Karpas-422 (cell line): ENCODE measurements around the gene GLRA1. TPM values are rescaled to one million over a fixed set of nuclear protein-coding genes. Genes with fewer than 3 reads are reported as not detected.

Source experiments
- DNase-seq: peaks from one replicate; pipeline ENCODE4 v3.0.0-alpha.2; 2015
- H2AFZ ChIP-seq: fragments of 200-600 bp; sonication (generic); 2 replicates; pipeline ENCODE4 v1.6.1; 2014; ENCODE audit warnings: antibody characterized with exemption, low read length, mixed read lengths
- H3K27ac ChIP-seq: fragments of 200-600 bp; sonication (generic); 2 replicates; pipeline ENCODE4 v1.5.1; 2014; ENCODE audit warnings: mild to moderate bottlenecking, low read length, moderate library complexity
- H3K27me3 ChIP-seq: fragments of 200-600 bp; sonication (generic); 2 replicates; pipeline ENCODE4 v1.6.1; 2014; ENCODE audit warnings: low read length, mixed read lengths
- H3K36me3 ChIP-seq: fragments of 200-600 bp; sonication (generic); 2 replicates; pipeline ENCODE4 v1.6.1; 2014; ENCODE audit warnings: low read length, mixed read lengths; ENCODE audit not compliant: insufficient read depth
- H3K4me1 ChIP-seq: fragments of 200-600 bp; sonication (generic); 2 replicates; pipeline ENCODE4 v1.6.1; 2014; ENCODE audit warnings: mild to moderate bottlenecking, low read length, mixed read lengths
- H3K4me2 ChIP-seq: fragments of 200-600 bp; sonication (generic); 2 replicates; pipeline ENCODE4 v1.6.1; 2014; ENCODE audit warnings: low read length, low read depth, mild to moderate bottlenecking; ENCODE audit not compliant: poor library complexity, severe bottlenecking
- H3K4me3 ChIP-seq: fragments of 200-600 bp; sonication (generic); 2 replicates; pipeline ENCODE4 v1.5.1; 2014; ENCODE audit warnings: mild to moderate bottlenecking, antibody characterized with exemption, low read length, mixed read lengths
- H3K79me2 ChIP-seq: fragments of 200-600 bp; sonication (generic); 2 replicates; pipeline ENCODE4 v1.6.1; 2014; ENCODE audit warnings: mild to moderate bottlenecking, low read length, mixed read lengths
- H3K9ac ChIP-seq: fragments of 200-600 bp; sonication (generic); 2 replicates; pipeline ENCODE4 v1.6.0; 2014; ENCODE audit warnings: low read length
- H3K9me2 ChIP-seq: fragments of 200-600 bp; sonication (generic), shearing (Covaris generic); replicated peaks from 2 replicates; pipeline ENCODE4 v1.6.0; 2014; ENCODE audit warnings: mild to moderate bottlenecking, low read length, moderate library complexity; ENCODE audit not compliant: insufficient read depth
- H3K9me3 ChIP-seq: fragments of 300-700, 200-600 bp; sonication (generic); 2 replicates; pipeline ENCODE4 v1.6.1; 2014; ENCODE audit warnings: low read length, mixed read lengths
- H4K20me1 ChIP-seq: fragments of 200-600 bp; sonication (generic); 2 replicates; pipeline ENCODE4 v1.6.1; 2014; ENCODE audit warnings: mild to moderate bottlenecking, antibody characterized with exemption, low read length, low read depth; ENCODE audit not compliant: insufficient read depth
- total RNA-seq: library from RNA; depleted of rRNA; stranded (reverse); fragments of >200 nt; shearing (Covaris generic); gene quantifications from 2 replicates; pipeline ENCODE4 v1.2.3, GENCODE V29; 2014; ENCODE audit warnings: low replicate concordance

GLRA1 gene
- total RNA-seq, 1 experiment from 2014 or later = not detected

DNA sequence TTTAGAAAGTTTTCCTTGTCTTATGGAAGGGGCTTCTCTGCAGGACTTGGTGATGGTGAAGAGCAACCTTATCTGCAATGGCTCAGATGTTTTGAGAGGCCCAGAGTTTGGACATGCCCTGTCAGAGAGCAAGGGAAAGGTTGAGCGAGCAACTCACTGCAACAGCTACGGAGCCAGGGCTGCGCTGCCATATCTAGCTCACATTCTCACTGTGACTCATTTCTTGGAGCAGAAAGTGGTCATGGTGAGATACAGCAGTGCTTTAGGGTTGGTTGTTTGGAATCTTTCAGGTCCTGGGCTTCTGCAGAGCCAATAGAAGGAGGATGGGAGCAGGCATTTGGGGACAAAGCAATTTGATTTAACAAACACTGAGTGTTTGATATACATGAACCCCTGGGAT lies 12.3 kb downstream of the GLRA1 start:
- H3K9me3 ChIP-seq = no peaks in the 10 kb centered on the region
- no peaks in the 10 kb centered on the region for H3K79me2 ChIP-seq
- H3K27ac ChIP-seq = no peak overlapping the region
- no peak overlapping the region for H3K4me3 ChIP-seq
- no peaks in the 10 kb centered on the region for H3K9me2 ChIP-seq
- no peak overlapping the region for H2AFZ ChIP-seq
- no peaks in the 10 kb centered on the region for H4K20me1 ChIP-seq
- H3K4me2 ChIP-seq = no peak overlapping the region
- DNase-seq = no peak
- H3K4me1 ChIP-seq = no peaks in the 10 kb centered on the region
- no peaks in the 10 kb centered on the region for H3K36me3 ChIP-seq
- no peaks in the 10 kb centered on the region for H3K27me3 ChIP-seq
- no peak overlapping the region for H3K9ac ChIP-seq

- DNase-seq = no peak
These were observed 13.6 kb downstream of the GLRA1 start for GRCh38 chr5:151911011-151911410.

DNA sequence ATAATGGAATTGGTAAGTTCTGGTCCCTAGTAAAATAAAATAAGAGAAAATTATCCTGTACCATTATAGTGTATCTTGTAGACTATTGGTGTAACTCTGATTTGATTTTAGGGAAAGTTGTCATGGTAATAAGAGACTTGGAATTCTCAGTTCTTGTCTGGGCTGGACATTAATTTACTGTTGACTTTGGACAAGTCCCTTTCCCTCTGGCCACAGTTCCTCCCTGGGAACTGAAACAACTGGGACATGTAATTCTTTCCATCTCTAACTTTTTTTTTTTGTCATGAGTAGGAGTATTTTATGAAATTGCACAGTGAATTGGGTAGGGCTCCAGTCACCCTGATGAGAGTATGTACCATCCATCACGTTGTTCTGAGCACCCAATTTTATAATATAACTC lies 15.0 kb downstream of the GLRA1 start:
- no peaks in the 10 kb centered on the region for H4K20me1 ChIP-seq
- no peaks in the 10 kb centered on the region for H3K9me2 ChIP-seq
- no peak overlapping the region for H3K4me2 ChIP-seq
- no peak for DNase-seq
- no peak overlapping the region for H3K9ac ChIP-seq
- no peak overlapping the region for H3K4me3 ChIP-seq
- H3K36me3 ChIP-seq = no peaks in the 10 kb centered on the region
- H2AFZ ChIP-seq = no peak overlapping the region
- no peaks in the 10 kb centered on the region for H3K27me3 ChIP-seq
- no peaks in the 10 kb centered on the region for H3K9me3 ChIP-seq
- H3K4me1 ChIP-seq = no peaks in the 10 kb centered on the region
- H3K79me2 ChIP-seq = no peaks in the 10 kb centered on the region
- no peak overlapping the region for H3K27ac ChIP-seq

More at GRCh38 chr5:151911011-151911410, 13.6 kb downstream of the GLRA1 start:
- Histone ChIP-seq H3K9me3 (no peaks in the 10 kb centered on the region), H3K27ac (no peak overlapping the region), H2AFZ (no peak overlapping the region), H3K4me3 (no peak overlapping the region), H3K9me2 (no peaks in the 10 kb centered on the region), H3K4me2 (no peak overlapping the region), H3K36me3 (no peaks in the 10 kb centered on the region), H3K27me3 (no peaks in the 10 kb centered on the region), H4K20me1 (no peaks in the 10 kb centered on the region), H3K4me1 (no peaks in the 10 kb centered on the region), H3K9ac (no peak overlapping the region), H3K79me2 (no peaks in the 10 kb centered on the region)

GRCh38 chr5:151906246-151906645 lies 18.4 kb downstream of the GLRA1 start:
- DNase-seq = no peak
- Histone ChIP-seq H3K4me1 (no peaks in the 10 kb centered on the region), H3K9me2 (no peaks in the 10 kb centered on the region), H3K9me3 (no peaks in the 10 kb centered on the region), H3K9ac (no peak overlapping the region), H3K27me3 (no peaks in the 10 kb centered on the region), H4K20me1 (no peaks in the 10 kb centered on the region), H3K36me3 (no peaks in the 10 kb centered on the region), H3K27ac (no peak overlapping the region), H3K4me2 (no peak overlapping the region), H2AFZ (no peak overlapping the region), H3K79me2 (no peaks in the 10 kb centered on the region), H3K4me3 (no peak overlapping the region)

GRCh38 chr5:151905557-151905961 lies 19.1 kb downstream of the GLRA1 start:
- Histone ChIP-seq H3K9me3 (no peaks in the 10 kb centered on the region), H3K27ac (no peak overlapping the region), H3K36me3 (no peaks in the 10 kb centered on the region), H3K4me3 (no peak overlapping the region), H3K9ac (no peak overlapping the region), H4K20me1 (no peaks in the 10 kb centered on the region), H3K4me1 (no peaks in the 10 kb centered on the region), H2AFZ (no peak overlapping the region), H3K4me2 (no peak overlapping the region), H3K79me2 (no peaks in the 10 kb centered on the region), H3K27me3 (no peaks in the 10 kb centered on the region), H3K9me2 (no peaks in the 10 kb centered on the region)
- DNase-seq = no peak

GRCh38 chr5:151904909-151905308 lies 19.7 kb downstream of the GLRA1 start:
- Histone ChIP-seq H3K79me2 (no peaks in the 10 kb centered on the region), H3K27me3 (no peaks in the 10 kb centered on the region), H3K9me3 (no peaks in the 10 kb centered on the region), H3K4me1 (no peaks in the 10 kb centered on the region), H3K27ac (no peak overlapping the region), H3K9ac (no peak overlapping the region), H3K4me2 (no peak overlapping the region), H3K4me3 (no peak overlapping the region), H2AFZ (no peak overlapping the region), H4K20me1 (no peaks in the 10 kb centered on the region), H3K9me2 (no peaks in the 10 kb centered on the region), H3K36me3 (no peaks in the 10 kb centered on the region)
- DNase-seq = no peak

- H3K9me3 ChIP-seq = no peaks in the 10 kb centered on the region
- H3K4me3 ChIP-seq = no peak overlapping the region
- no peak overlapping the region for H3K27ac ChIP-seq
- no peaks in the 10 kb centered on the region for H3K9me2 ChIP-seq
- H3K4me2 ChIP-seq = no peak overlapping the region
- no peaks in the 10 kb centered on the region for H3K27me3 ChIP-seq
- no peak overlapping the region for H3K9ac ChIP-seq
- H3K79me2 ChIP-seq = no peaks in the 10 kb centered on the region
- no peak overlapping the region for H2AFZ ChIP-seq
- H4K20me1 ChIP-seq = no peaks in the 10 kb centered on the region
- no peaks in the 10 kb centered on the region for H3K36me3 ChIP-seq
- DNase-seq = no peak
- H3K4me1 ChIP-seq = no peaks in the 10 kb centered on the region
These were observed 20.5 kb downstream of the GLRA1 start for GRCh38 chr5:151904127-151904526.

DNA sequence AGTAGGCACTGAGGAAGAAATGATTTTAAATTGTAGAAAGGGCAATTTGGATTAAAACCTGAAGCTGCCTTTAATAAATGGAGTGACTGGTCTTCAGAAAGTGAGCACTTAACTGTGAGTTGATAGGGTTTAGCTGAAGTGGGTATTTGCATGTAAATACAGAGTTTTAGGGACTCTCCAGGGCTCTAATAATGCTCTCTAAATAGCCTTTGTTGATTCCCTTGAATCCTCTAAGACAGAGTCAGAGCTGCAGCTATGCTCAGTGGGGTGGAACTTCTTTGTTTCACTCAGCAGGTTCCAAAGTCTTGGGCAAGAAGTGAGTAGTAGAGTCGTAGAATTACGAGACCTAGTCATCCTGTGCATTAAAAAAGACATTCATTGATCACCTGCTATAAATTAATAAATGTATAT lies 21.4 kb downstream of the GLRA1 start:
- no peak overlapping the region for H3K9ac ChIP-seq
- H3K4me1 ChIP-seq = no peaks in the 10 kb centered on the region
- H3K36me3 ChIP-seq = no peaks in the 10 kb centered on the region
- no peak for DNase-seq
- no peak overlapping the region for H3K27ac ChIP-seq
- H2AFZ ChIP-seq = no peak overlapping the region
- H3K79me2 ChIP-seq = no peaks in the 10 kb centered on the region
- H3K27me3 ChIP-seq = no peaks in the 10 kb centered on the region
- H3K4me2 ChIP-seq = no peak overlapping the region
- no peak overlapping the region for H3K4me3 ChIP-seq
- no peaks in the 10 kb centered on the region for H3K9me3 ChIP-seq
- H4K20me1 ChIP-seq = no peaks in the 10 kb centered on the region
- H3K9me2 ChIP-seq = no peaks in the 10 kb centered on the region

GRCh38 chr5:151902215-151902614 lies 22.4 kb downstream of the GLRA1 start:
- Histone ChIP-seq H3K9me2 (no peaks in the 10 kb centered on the region), H3K36me3 (no peaks in the 10 kb centered on the region), H3K9me3 (no peaks in the 10 kb centered on the region), H3K79me2 (no peaks in the 10 kb centered on the region), H3K4me1 (no peaks in the 10 kb centered on the region), H3K27ac (no peak overlapping the region), H3K4me3 (no peak overlapping the region), H3K27me3 (no peaks in the 10 kb centered on the region), H4K20me1 (no peaks in the 10 kb centered on the region), H3K9ac (no peak overlapping the region), H2AFZ (no peak overlapping the region), H3K4me2 (no peak overlapping the region)
- DNase-seq = no peak
